ENCODE results near the gene HNRNPUL1.

HNRNPUL1 gene

DNA sequence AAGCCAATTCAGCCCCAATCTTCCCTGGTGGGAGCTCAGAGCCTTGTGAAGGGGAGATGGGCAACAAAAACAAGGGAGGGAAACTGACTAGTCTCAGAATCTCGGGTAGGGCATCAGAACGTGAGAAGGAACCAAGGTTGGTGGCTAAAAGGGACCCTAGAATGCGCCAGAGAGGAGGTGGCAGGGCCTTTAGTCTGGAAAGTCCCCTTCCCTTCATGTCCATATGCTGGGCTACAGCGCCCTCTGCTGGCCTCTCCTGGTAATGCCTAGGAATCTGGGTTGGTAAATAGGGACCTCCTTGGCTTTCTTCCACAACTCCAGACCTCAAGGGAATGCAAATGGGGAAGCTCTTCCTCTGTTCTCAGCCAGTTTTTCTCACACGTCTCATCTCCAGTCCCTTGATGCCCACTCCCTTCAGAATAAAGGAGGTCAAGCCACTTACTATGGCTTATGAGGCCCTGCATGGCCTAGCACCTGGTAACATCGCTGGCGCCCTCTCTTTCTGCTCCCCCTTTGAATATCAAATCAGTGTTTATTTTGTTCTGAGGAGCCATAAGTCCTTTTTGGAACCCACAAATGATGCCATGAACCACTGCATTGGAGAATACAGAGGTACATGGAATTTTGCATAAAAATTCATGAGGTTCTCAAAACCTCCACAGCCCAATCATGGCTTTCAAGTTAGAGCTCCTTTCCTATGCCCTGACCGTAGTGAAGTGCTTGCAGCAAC is 44.4 kb downstream of the HNRNPUL1 start:
- peak; percentile 89 for DNase-seq (ENCODE audit: low spot score)

DNA sequence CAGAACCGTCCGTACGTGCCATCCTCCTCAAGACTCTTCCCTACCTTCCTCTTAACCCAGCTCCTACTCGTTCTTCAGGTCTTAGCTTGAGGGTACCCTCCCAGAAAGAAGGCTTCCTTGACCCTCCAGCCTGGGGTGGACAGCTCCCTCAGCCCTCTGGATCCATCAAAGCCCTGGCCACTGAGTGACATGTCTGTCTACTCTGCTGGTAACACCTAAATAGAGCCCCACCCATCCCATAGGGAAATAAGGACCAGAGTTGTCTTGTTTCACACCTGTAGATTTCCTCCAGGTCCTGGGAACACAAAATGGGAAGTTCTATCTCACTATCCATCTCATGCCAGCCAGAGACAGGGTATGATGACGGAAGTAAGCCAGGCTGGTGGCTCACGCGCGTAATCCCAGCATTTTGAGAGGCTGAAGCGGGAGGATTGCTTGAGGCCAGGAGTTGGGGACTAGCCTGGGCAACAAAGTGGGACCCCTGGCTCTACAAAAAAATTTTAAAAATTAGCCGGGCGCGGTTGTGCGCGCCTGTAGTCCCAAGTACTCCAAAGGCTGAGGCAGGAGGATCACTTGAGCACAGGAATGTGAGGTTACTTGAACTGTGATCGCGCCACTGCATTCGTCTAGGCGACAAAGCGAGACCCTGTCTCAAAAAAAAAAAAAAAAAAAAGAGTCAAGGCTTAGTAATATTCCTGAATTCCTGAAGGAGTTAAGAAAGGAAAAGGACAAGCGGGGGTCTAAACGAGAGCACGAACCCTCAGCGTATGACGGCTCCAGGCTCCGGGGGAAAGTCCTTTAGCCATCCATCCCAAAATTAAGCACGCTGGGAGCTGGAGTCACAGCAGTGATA is 45.2 kb downstream of the HNRNPUL1 start:
- DNase-seq (ENCODE audit: low spot score): no peak

DNA sequence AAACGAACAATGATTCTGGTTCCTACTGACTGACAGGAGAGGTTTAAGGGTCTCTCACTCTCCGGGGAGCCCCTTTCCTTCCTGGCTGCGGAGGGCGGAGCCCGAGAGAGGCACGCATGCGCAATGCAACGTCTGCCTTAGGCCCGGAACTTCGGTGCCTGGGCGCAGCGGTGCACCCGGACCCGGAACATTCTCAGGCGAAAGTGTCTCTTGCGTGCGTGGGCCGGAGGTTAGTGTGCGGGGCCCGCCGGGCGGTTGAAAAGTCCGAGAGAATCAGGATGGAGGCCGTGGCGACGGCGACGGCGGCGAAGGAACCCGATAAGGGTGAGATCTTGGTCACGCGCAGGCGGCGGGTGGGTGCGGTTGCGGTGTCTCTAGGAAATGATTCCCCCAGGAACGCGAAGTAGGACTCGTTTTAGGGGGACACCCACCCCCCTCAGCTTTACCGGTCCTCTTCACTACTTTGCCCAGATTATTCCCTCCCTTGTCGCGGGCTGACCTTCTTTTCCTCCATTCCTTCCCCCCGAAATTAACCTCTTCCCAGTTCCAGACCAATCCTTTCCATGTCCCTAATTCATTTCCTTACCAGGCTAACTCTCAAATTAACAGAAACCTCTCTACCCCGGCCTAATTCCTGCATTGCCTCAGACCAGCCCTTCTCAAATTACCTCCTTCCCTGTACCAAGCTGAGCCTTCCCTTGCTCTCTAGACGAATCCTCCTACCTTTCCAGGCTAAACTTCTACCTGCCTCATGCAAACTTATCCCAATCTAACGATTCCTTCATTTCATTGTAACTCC is 46.1 kb downstream of the HNRNPUL1 start, which contains the start of gene CCDC97:
Gene CCDC97 (plus strand): TSS at position 140 of the 799 bp plus-strand sequence. CDS start 139 bp downstream, at position 279.
- DNase-seq (ENCODE audit: low spot score): peak; percentile 96

DNA sequence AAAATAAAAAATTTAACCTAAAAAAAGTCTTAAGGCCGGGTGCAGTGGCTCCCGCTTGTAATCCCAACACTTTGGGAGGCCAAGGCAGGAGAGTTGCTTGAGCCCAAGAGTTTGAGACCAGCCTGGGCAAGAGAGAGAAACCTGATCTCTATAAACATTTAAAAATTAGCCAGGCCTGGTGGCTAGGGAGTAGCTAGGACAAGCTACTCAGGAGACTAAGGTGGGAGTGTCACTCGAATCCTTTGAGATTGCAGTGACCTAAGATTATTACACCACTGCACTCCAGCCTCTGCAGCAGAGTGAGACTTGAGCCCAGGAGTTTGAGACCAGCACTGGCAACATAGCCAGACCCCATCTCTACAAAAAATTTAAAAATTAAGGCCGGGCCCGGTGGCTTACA is 46.9 kb downstream of the HNRNPUL1 start:
- DNase-seq (ENCODE audit: low spot score): no peak

DNA sequence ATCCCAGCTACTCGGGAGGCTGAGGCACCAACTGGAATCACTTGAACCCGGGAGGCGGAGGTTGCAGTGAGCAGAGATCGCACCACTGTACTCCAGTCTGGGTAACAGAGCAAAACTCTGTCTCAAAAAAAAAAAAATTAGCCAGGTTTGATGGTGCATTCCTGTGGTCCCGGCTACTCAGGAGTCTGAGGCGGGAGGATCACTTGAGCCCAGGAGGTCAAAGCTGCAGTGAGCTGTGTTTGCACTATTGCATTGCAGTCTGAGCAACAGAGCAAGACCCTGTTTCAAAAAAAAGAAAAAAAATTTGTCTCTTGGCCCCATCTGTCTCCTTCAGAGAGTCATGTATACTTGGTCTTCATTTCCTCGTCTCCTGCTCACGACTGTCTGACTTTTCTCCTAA is 47.4 kb downstream of the HNRNPUL1 start:
- DNase-seq (ENCODE audit: low spot score): no peak

DNA sequence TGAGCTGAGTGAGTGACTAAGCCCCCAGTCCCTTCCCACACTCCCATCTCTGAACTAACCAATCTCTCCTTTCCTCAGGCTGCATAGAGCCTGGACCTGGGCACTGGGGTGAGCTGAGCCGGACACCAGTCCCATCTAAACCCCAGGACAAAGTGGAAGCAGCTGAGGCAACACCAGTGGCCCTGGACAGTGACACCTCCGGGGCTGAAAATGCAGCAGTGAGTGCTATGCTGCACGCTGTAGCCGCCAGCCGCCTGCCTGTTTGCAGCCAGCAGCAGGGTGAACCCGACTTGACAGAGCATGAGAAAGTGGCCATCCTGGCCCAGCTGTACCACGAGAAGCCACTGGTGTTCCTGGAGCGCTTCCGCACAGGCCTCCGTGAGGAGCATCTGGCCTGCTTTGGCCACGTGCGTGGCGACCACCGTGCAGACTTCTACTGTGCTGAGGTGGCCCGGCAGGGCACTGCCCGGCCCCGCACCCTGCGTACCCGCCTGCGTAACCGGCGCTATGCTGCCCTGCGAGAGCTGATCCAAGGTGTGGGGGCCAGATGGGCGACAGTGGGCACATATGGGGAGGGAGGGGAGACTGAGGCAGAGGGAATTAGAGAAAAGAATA is 52.2 kb downstream of the HNRNPUL1 start:
- DNase-seq (ENCODE audit: low spot score): no peak

DNA sequence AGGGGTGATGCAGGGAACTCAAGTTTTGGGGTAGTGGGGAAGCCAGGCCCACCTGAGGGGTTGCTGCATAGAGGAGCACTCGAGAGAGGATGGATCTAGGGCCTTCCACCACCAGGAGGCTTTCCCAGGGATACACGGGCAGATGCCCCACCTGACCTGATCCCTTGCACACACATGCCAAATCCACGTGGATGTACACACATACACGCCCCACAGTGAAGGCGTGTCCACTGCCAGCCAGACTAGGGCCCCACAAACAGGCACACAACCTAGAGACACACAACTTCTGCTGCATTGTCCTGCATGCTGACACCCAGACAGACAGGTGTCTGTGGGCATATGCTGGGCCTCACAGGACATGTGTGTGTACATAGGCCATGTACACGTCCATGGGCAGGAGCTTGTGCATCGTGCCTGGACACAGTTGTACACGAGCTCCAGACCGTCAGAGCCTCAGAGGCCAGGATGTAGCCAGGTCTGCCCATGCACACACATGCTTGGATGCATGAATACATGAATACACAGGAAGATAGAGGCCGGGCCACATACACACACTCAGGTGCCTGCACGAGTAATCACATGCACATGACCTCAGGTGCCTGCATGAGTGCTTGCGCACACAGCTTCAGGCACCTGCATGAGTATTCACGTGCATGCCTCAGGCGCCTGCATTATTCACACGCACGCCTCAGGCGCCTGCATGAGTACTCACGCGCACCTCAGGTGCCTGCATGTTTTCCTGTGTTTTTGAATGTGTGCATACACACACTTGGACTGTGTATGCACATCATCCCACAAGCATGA is 54.7 kb downstream of the HNRNPUL1 start:
- DNase-seq (ENCODE audit: low spot score): no peak

DNA sequence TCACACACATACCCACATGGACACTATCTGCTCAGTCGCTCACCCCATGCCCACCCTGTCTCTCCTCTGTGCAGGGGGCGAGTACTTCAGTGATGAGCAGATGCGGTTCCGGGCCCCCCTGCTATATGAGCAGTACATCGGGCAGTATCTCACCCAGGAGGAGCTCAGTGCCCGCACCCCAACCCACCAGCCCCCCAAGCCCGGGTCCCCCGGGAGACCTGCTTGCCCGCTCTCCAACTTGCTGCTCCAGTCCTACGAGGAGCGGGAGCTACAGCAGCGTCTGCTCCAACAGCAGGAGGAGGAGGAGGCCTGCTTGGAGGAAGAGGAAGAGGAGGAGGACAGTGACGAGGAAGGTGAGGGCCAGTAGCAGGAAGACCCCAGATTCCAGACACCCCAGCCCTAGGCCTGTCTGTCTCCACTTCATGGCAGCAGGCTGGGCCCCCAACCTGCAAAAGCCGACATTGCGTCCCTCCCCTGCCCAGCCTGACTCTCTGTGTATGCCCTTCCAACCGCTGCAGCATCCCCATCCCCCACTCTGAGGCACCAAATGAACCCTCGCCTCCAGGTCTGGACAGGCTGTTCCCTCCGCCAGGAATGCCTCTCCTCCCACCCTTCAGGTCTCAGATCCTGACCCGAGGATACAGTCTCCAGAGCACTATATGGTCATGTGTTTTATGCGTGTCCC is 55.5 kb downstream of the HNRNPUL1 start:
- DNase-seq (ENCODE audit: low spot score): no peak

DNA sequence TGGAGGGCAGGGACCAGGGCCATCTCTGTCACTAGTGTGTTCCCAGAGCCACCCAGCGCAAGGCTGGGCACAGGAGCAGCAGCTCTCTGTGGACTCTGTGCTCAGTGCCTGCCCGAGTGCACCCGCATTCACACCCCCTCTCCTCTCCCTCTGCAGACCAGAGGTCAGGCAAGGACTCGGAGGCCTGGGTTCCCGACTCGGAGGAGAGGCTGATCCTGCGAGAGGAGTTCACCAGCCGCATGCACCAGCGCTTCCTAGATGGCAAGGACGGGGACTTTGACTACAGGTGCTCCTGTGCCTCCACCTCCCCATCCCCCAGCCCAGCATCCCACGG is 56.0 kb downstream of the HNRNPUL1 start:
- DNase-seq (ENCODE audit: low spot score): no peak

DNA sequence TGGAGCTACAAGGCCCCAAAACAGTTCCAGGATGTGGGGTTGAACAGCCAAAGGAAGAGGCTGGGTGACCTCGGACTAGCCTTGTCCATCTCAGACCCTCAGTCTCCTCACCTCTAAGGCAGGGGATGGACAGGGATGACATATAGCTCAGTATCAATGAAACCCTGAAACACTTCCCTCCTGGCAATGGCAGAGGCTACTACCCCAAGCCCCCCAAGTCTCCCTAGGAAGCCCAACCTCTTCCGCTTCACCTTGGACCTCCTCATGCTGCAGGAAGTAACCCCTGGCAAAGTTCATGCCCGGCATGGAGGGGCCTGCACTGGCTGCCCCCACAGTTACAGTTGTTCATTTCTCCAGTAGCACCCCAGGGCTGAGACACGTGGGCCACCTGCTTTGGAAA is 56.4 kb downstream of the HNRNPUL1 start:
- no peak for DNase-seq (ENCODE audit: low spot score)

DNA sequence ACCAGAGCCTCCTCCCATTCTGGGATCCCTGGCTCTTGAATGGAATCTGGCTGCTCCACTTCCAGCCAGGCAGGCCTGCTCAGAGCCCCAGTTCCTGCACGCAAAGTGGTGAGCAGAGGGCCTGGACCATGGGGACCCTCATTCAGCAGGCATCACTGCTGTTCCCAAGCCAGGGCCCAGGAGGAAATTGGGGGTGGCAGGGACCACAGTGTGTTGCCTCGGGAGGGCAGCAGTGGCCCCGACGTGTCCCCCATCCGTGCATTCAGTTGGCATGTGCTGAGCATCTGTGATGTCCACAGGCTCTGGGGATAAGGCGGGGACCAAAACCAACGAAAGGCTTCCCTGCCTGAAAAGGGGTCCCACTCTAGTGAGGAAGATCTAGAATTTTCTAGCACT is 57.0 kb downstream of the HNRNPUL1 start:
- DNase-seq (ENCODE audit: low spot score): no peak

DNA sequence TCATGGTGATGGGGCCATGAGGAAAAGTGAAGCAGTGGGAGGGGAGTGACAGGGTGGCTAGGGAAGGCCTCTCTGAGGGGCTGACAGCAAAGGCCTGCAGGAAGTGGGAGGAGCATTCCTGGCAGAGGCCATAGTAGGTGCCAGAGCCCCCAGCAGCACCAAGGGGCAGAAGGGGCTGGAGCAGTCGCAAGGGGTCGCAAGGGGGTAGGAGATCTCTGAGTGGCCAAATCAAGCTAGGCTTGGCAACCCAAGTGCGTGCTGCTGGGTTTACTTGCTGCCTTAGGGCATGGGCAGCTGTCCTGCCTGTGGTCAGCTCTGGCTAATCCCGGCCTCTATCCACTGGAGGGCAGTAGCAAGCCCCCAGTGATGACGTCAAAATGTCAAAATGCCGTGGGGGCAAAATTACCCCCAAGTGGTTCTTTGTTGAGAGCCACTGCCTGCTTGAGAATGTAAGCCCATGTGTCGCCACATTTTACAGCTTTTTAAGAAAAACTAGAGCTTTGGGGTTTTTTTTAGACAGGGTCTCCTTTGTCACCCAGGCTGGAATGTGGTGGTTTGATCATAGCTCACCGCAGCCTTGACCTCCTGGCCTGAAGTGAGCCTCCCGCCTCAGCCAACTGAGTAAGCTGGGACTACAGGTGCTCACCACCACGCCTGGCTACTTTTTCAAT is 57.6 kb downstream of the HNRNPUL1 start:
- DNase-seq (ENCODE audit: low spot score): peak; percentile 84

DNA sequence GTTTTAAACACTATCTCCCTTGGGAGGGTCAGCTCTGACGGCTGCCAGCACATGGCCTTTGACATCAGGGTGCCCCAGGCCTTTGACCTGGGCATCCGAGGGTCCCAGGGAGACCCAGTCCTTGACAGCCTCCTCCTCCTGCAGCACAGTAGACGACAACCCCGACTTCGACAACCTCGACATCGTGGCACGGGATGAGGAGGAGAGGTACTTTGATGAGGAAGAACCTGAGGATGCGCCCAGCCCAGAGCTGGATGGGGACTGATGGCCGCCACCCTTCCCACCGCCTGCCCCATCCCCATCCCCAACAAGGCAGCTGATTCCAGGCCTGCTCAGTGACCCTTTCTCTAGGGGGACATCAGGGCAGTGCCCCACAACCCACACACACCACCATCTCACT is 58.3 kb downstream of the HNRNPUL1 start:
- DNase-seq (ENCODE audit: low spot score): no peak

DNA sequence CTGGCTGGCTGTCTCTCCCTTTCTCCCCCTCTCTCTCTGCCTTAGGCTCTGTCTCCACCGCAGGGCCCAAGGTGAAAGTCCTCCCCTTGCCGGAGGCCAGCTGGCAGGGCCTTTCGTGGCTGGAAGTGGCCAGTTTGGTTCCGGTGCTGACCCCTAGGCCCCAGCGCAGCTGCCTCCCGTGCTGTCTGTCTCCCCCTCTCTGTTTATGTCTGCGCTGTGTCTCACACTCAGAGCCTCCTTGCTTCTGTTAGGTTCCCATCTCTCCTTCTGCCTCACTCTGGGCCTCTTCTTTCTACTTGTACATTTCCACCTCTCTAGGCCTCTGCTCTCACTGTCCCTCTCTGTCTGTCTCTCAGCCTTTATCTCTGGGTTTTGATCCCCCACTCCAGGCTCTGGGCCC is 58.9 kb downstream of the HNRNPUL1 start:
- peak; percentile 37 for DNase-seq (ENCODE audit: low spot score)

DNA sequence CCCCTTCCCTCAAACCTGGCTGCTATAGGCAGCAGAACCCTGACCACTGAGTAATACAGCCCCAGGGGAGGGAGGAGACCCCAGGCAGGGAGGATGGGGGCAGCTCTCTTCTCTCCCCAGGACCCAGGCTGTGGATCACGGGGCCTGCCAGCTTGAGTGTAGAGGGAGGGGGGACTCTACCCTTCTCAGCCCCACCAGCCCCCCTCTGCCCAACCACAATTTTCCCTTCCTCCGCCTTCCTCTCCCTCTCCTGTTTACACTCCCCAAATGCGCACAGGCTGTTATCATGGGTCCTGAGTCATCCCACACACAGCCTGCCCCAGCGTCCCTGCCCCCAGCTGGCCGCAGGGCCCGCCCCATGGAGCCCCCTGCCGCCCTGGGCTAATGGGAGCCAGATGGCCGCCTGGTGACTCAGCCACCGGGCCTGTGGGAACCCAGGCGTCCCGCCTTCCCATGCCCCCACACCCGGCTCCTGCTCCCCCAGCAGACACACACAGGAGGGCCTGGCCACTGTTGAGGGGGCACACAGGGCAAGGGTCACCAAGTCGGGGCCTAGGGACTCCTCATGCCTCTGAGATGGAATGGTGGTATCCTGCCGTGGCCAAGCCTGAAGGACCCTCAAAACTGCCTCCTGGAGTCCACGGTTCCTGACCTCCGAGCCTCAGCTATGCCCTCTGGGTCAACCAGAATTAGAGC is 59.4 kb downstream of the HNRNPUL1 start:
- peak; percentile 97 for DNase-seq (ENCODE audit: low spot score)

DNA sequence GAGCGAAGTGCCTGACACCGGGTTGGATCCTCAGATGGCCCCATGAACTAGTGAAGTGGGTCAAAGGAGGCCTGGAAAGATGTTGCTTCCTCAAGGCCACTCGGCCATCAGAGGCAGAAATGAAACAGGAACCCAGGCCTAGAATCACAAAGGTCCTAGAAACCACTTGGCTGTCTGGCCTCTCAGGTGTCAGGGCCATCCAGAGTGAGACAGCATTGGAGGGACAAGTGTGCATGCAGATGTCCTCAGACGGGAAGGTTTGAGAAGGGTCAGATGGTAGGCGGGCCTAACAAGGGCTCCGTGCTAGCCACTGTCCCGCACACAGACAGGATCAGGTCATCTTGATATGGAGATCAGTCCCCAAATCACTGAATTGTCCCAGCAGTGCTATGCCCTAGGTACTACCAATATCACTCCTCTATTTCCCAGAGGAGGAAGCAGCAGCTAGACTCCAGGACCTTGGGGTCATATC is 60.1 kb downstream of the HNRNPUL1 start:
- no peak for DNase-seq (ENCODE audit: low spot score)

DNA sequence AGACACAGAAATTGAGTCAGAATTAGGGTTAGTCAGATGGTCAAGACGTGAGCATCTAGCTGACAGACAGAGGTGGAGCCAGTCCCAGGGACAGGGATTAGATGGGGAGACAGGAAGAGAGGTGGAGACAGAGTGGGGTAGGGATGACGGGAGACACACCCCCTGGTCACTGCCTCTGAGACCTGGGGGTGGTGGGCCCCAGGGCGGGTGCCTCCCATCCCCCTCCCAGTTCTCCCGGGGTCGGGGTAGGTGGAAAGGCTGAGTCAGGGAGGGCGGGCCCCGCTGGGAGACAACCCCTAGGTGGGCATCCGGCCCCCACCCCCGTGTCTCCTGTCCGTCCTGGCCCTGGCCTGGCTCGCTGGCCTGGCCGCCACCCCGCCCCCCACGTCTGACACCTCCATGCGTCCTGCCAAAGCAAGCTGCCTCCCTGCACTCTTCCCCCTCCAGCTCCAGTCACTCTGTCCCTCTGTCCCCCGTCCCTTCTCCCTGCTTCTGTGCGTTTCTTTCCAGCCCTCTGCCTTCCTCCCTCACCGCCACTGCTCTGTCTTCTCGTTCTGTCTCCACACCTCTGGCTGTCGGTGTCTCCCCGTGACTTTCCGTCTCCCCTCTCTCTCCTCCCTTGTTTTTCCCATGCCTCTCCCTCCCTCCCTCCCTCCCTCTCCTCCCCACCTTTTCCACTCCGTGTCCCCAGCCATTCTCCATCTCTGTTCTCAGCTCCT is 60.9 kb downstream of the HNRNPUL1 start:
- DNase-seq (ENCODE audit: low spot score): peak; percentile 84

DNA sequence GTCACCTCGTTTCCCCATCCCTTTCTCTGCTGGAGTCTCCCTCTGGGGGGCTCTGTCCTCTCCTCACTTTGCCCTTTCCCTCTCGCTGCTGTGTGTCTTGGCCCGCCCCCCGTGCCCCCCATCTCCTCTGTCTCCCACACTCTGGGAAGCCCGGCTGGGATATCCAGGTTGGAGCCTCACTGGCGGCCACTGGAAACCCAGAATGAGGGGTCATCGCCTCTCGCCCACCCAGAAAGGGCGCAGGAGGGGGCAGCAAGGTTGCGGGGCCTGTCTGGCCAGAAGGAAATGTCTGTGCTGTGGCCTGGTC is 61.4 kb downstream of the HNRNPUL1 start:
- DNase-seq (ENCODE audit: low spot score): no peak

Measured in GM03348 (cell line).